CD8-positive, alpha-beta memory T cell (primary cell): ENCODE results near the gene RGS16. TPM values are rescaled to one million over a fixed set of nuclear protein-coding genes. Genes with fewer than 3 reads are reported as not detected.

Experiments
- CTCF ChIA-PET: fragments of 350-600 bp; sonication (Branson Sonifier 250); formaldehyde crosslinking; loops from one replicate; lab custom pipeline; 2021; ENCODE audit warnings: antibody characterized with exemption; lab: Charles Lee
- POLR2A ChIA-PET: fragments of 350-600 bp; sonication (Branson Sonifier 250); formaldehyde crosslinking; loops from one replicate; lab custom pipeline; 2021; ENCODE audit warnings: antibody characterized with exemption; lab: Charles Lee
- DNase-seq, 5 donors: peaks; one replicate each; pipeline versions ENCODE4 v3.0.0 to v3.0.0-alpha.2; 2020 to 2022; ENCODE audit warnings: mixed read lengths in 1 of 5
- H3K27ac ChIP-seq: one replicate; pipeline ENCODE4 v1.7.0; 2013; ENCODE audit warnings: low read depth, mild to moderate bottlenecking, low read length, moderate library complexity
- H3K27me3 ChIP-seq: 2 replicates; pipeline ENCODE4 v1.7.0; 2013; ENCODE audit warnings: low read length, mild to moderate bottlenecking; ENCODE audit not compliant: insufficient read depth, poor library complexity, severe bottlenecking
- H3K36me3 ChIP-seq: 2 replicates; pipeline ENCODE4 v1.7.0; 2013; ENCODE audit warnings: mild to moderate bottlenecking, low read length, moderate library complexity; ENCODE audit not compliant: insufficient read depth
- H3K4me1 ChIP-seq: 2 replicates; pipeline ENCODE4 v1.7.0; 2013; ENCODE audit warnings: mild to moderate bottlenecking, low read length, moderate library complexity; ENCODE audit not compliant: insufficient read depth
- H3K4me3 ChIP-seq: 2 replicates; pipeline ENCODE4 v1.7.0; 2013; ENCODE audit warnings: mild to moderate bottlenecking, low read length
- H3K9me3 ChIP-seq: 2 replicates; pipeline ENCODE4 v1.7.0; 2013; ENCODE audit warnings: mild to moderate bottlenecking, low read length
- H3K27ac Mint-ChIP-seq, 8 donors: one replicate each; pipeline ENCODE4 v1.8.0; 2020 to 2021; ENCODE audit warnings: mixed read lengths in 8 of 8, mild to moderate bottlenecking in 6 of 8, inconsistent platforms in 3 of 8, moderate library complexity in 3 of 8
- H3K27me3 Mint-ChIP-seq, 2 donors: one replicate each; pipeline ENCODE4 v1.8.0; 2020 to 2021; ENCODE audit warnings: mixed read lengths in 2 of 2, mild to moderate bottlenecking in 1 of 2, moderate library complexity in 1 of 2
- H3K36me3 Mint-ChIP-seq, 3 donors: one replicate each; pipeline ENCODE4 v1.8.0; 2020 to 2021; ENCODE audit warnings: mixed read lengths in 3 of 3, inconsistent platforms in 1 of 3, mild to moderate bottlenecking in 1 of 3
- H3K4me1 Mint-ChIP-seq, 3 donors: one replicate each; pipeline ENCODE4 v1.8.0; 2020 to 2021; ENCODE audit warnings: mixed read lengths in 3 of 3, inconsistent platforms in 1 of 3, mild to moderate bottlenecking in 1 of 3
- H3K4me3 Mint-ChIP-seq, 7 donors: one replicate each; pipeline ENCODE4 v1.8.0; 2020 to 2021; ENCODE audit warnings: mixed read lengths in 7 of 7, mild to moderate bottlenecking in 6 of 7, moderate library complexity in 4 of 7, inconsistent platforms in 2 of 7
- H3K9me3 Mint-ChIP-seq, 5 donors: one replicate each; pipeline ENCODE4 v1.8.0; 2020 to 2022; ENCODE audit warnings: mixed read lengths in 5 of 5, mild to moderate bottlenecking in 3 of 5, moderate library complexity in 2 of 5, inconsistent platforms in 1 of 5
- polyA plus RNA-seq: library from polyadenylated mRNA; unstranded; fragments of 300-500 nt; fragmentation: Illumina TruSeq; gene quantifications from one replicate; pipeline ENCODE4 v1.2.3, GENCODE V29; 2021
- total RNA-seq, 2 experiments: library from RNA; stranded (reverse); gene quantifications; one replicate each; pipeline ENCODE4 v1.2.3, GENCODE V29; 2021

Gene RGS16
- total and polyA plus RNA-seq, 3 experiments from 2014 or later, result 0.21 to 59.9 (median 58.9) TPM

DNA sequence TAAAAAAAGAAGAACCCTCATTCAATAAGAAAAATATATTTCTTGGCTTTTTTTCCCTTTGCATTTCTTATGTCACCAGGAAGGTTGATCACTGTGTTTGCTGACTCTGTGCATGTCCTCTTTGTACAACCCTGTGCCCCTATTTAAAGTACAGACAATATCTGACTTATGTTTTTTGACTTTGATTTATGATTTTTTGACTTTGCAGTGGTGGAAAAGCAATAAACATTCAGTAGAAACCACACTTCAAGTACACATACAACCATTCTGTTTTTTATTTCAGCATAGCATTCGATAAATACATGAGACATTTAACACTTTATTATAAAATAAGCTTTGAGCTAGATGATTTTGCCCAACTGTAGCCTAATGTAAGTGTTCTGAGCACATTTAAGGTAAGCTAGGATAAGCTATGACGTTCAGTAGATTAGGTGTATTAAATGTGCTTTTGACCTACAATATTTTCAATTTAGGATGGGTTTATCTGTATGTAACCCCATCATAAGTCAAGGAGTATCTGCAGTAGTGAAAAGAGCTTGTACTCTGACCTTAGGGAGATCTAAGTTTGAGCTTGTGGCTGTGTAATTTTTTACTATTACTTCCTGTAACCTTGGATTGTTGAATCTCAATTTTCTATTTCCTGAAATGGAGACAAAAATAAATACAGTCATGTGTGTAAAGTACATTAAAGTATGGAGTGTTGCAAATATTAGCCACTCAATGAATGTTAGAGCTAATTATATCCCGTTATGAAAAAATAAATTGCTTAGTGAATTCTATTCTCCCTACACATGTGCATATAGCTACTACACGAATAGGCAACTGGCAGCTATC is 16.3 kb downstream of the RGS16 start:
- H3K4me1 Mint-ChIP-seq, result peaks cover 54 to 68% (median 64%) of the 10 kb centered on the region in 3 donors
- H3K27me3 ChIP-seq, result no peaks in the 10 kb centered on the region
- peak overlapping the region; percentile 92 to 99 (median 97) for H3K4me3 Mint-ChIP-seq
- peaks cover 47% of the 10 kb centered on the region for H3K4me1 ChIP-seq
- peaks cover 4% of the 10 kb centered on the region for H3K36me3 ChIP-seq
- peaks cover 11 to 51% (median 19%) of the 10 kb centered on the region in 3 donors for H3K36me3 Mint-ChIP-seq
- peak overlapping the region; percentile 90 for H3K4me3 ChIP-seq
- no peak for DNase-seq
- no peaks in the 10 kb centered on the region for H3K9me3 Mint-ChIP-seq
- H3K9me3 ChIP-seq, result no peaks in the 10 kb centered on the region
- peak overlapping the region; percentile 98 to 100 (median 100) for H3K27ac Mint-ChIP-seq
- ChIA-PET CTCF (interaction anchor here (1.8 to 4.5 kb wide), 3 partner anchors 12 to 200 kb away, joined by 7 to 44 read pairs (median 9); no protein-coding TSS in a partner anchor), POLR2A (interaction anchor here (0.8 to 1.9 kb wide), 4 partner anchors 13 to 252 kb away, joined by 3 to 7 read pairs (median 6); partner anchors contain the start of gene NPL)
- peak overlapping the region; percentile 99 for H3K27ac ChIP-seq
- H3K27me3 Mint-ChIP-seq, result peaks cover 0 to 3% of the 10 kb centered on the region in 2 donors

GRCh38 chr1:182587093-182587492 is 17.1 kb downstream of the RGS16 start:
- H3K27me3 ChIP-seq, result no peaks in the 10 kb centered on the region
- Mint-ChIP-seq H3K4me1 (peaks cover 61 to 76% (median 72%) of the 10 kb centered on the region in 3 donors), H3K9me3 (no peaks in the 10 kb centered on the region), H3K4me3 (peak overlapping the region in 1 of 7 donors; percentile 97), H3K27me3 (peaks cover 0 to 3% of the 10 kb centered on the region in 2 donors), H3K27ac (peak overlapping the region in 1 of 8 donors; percentile 100), H3K36me3 (peaks cover 11 to 59% (median 25%) of the 10 kb centered on the region in 3 donors)
- no peak overlapping the region for H3K4me3 ChIP-seq
- H3K9me3 ChIP-seq, result no peaks in the 10 kb centered on the region
- ChIA-PET POLR2A (no interaction called here), CTCF (interaction anchor here (1.4 to 4.5 kb wide), 2 partner anchors 9 to 13 kb away, joined by 3 to 44 read pairs; no protein-coding TSS in a partner anchor)
- peaks cover 12% of the 10 kb centered on the region for H3K36me3 ChIP-seq
- peaks cover 54% of the 10 kb centered on the region for H3K4me1 ChIP-seq
- no peak overlapping the region for H3K27ac ChIP-seq
- no peak for DNase-seq

DNA sequence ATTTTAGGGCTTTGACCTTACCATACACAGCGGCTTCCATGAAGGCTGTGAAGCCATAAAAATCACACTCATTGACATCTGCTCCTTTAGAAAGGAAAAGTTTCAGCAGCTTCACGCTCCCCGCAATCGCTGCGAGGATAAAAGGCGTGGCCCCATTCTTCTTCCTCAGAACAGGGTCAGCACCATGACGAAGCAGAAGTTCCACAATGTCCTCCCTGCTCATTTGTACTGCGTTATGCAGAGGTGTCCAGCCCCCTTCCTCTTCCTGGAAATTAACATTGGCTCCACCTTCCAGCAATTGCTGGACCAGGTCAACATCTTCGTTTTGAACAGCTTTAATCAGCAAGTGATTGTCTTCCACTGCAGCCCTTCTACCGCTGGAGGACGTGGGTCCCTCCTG is 17.8 kb downstream of the RGS16 start:
- no peaks in the 10 kb centered on the region for H3K9me3 ChIP-seq
- Mint-ChIP-seq H3K36me3 (peaks cover 11 to 64% (median 29%) of the 10 kb centered on the region in 3 donors), H3K27me3 (no peaks in the 10 kb centered on the region), H3K27ac (no peak overlapping the region), H3K4me1 (peaks cover 62 to 79% (median 76%) of the 10 kb centered on the region in 3 donors), H3K9me3 (no peaks in the 10 kb centered on the region), H3K4me3 (peak overlapping the region; percentile 23 to 67 (median 57))
- no peak for DNase-seq
- H3K27me3 ChIP-seq, result no peaks in the 10 kb centered on the region
- H3K27ac ChIP-seq, result no peak overlapping the region
- POLR2A ChIA-PET, result no interaction called here
- CTCF ChIA-PET, result interaction anchor here (0.6 to 1.4 kb wide), 3 partner anchors 9 to 195 kb away, joined by 3 to 4 read pairs (median 3); no protein-coding TSS in a partner anchor
- no peak overlapping the region for H3K4me3 ChIP-seq
- H3K36me3 ChIP-seq, result peaks cover 17% of the 10 kb centered on the region
- peaks cover 54% of the 10 kb centered on the region for H3K4me1 ChIP-seq

GRCh38 chr1:182584746-182585145 is 19.4 kb downstream of the RGS16 start:
- H3K4me3 Mint-ChIP-seq, result peak overlapping the region; percentile 51 to 79 (median 60)
- peaks cover 54% of the 10 kb centered on the region for H3K4me1 ChIP-seq
- no peaks in the 10 kb centered on the region for H3K9me3 ChIP-seq
- H3K36me3 Mint-ChIP-seq, result peaks cover 18 to 79% (median 38%) of the 10 kb centered on the region in 3 donors
- DNase-seq, result no peak
- no peaks in the 10 kb centered on the region for H3K9me3 Mint-ChIP-seq
- H3K4me1 Mint-ChIP-seq, result peaks cover 68 to 85% (median 77%) of the 10 kb centered on the region in 3 donors
- no peak overlapping the region for H3K27ac ChIP-seq
- CTCF ChIA-PET, result no interaction called here
- H3K36me3 ChIP-seq, result peaks cover 28% of the 10 kb centered on the region
- H3K4me3 ChIP-seq, result peak overlapping the region; percentile 26
- POLR2A ChIA-PET, result interaction anchor here (0.6 kb wide), 1 partner anchor 255 kb away, joined by 10 read pairs; no protein-coding TSS in a partner anchor
- no peaks in the 10 kb centered on the region for H3K27me3 ChIP-seq
- H3K27me3 Mint-ChIP-seq, result no peaks in the 10 kb centered on the region
- H3K27ac Mint-ChIP-seq, result peak overlapping the region in 4 of 8 donors; percentile 12 to 85 (median 44)

DNA sequence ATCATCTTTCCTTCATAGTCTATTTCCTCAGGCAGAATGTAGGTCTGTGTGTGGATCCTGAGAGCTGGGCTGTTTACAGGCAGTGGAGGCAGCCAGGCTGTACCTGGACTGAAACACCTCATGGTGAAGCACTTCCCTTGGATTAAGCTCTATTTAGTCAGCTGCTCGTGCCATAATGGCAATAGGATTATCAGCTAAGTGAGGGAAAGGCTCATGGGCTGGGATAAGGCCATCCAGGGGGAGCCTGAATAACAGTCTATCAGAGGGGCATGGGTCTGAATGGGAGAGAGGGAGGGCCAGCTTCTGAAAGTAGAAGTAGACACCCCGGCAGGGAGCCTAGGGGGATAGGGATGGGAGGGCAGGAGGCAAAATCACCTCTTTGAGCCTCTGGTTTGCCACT is 23.5 kb downstream of the RGS16 start:
- Mint-ChIP-seq H3K27me3 (no peaks in the 10 kb centered on the region), H3K4me1 (peaks cover 61 to 76% (median 63%) of the 10 kb centered on the region in 3 donors), H3K4me3 (peak overlapping the region in 1 of 7 donors; percentile 27), H3K9me3 (no peaks in the 10 kb centered on the region), H3K27ac (peak overlapping the region in 4 of 8 donors; percentile 15 to 92 (median 43)), H3K36me3 (peaks cover 18 to 89% (median 49%) of the 10 kb centered on the region in 3 donors)
- no peaks in the 10 kb centered on the region for H3K27me3 ChIP-seq
- no peak overlapping the region for H3K4me3 ChIP-seq
- no peaks in the 10 kb centered on the region for H3K9me3 ChIP-seq
- H3K36me3 ChIP-seq, result peaks cover 31% of the 10 kb centered on the region
- ChIA-PET POLR2A (no interaction called here), CTCF (interaction anchor here (1.2 to 1.3 kb wide), 2 partner anchors 14 to 202 kb away, joined by 3 to 5 read pairs; no protein-coding TSS in a partner anchor)
- peaks cover 35% of the 10 kb centered on the region for H3K4me1 ChIP-seq
- H3K27ac ChIP-seq, result no peak overlapping the region
- no peak for DNase-seq

DNA sequence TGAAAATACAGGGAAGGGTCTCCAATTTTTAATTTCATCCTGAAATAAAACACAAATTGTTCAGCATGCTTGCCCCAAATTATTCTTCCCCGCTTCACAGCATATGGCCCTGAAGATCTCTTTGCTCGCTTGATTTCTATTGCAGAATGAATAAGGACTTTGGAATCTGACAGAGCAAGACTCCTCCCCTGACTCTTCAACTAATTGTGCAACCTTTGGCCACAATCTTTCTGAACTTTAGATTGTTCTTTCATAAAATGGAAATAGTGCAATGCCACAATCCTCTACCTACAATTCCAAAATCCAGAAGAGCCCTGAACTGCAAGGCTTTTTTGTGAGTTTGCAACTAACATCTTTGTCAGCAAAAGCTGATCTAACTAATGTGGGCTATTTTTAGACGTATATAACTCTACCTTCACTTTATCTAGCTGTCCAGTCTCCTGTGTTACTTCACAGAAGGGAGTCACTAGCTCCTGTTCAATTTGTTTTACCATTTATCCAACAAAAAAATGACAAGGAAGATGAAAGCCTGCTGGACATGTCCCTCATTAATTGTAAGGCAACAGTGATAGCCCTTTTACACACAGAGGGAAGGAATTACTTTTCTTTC is 28.5 kb downstream of the RGS16 start:
- ChIA-PET CTCF (no interaction called here), POLR2A (no interaction called here)
- Mint-ChIP-seq H3K36me3 (peaks cover 21 to 75% (median 43%) of the 10 kb centered on the region in 3 donors), H3K27ac (no peak overlapping the region), H3K27me3 (no peaks in the 10 kb centered on the region), H3K4me1 (peaks cover 24 to 30% (median 25%) of the 10 kb centered on the region in 3 donors), H3K4me3 (no peak overlapping the region), H3K9me3 (no peaks in the 10 kb centered on the region)
- DNase-seq, result no peak
- H3K36me3 ChIP-seq, result peaks cover 18% of the 10 kb centered on the region
- no peaks in the 10 kb centered on the region for H3K4me1 ChIP-seq
- H3K27ac ChIP-seq, result no peak overlapping the region
- H3K4me3 ChIP-seq, result no peak overlapping the region
- no peaks in the 10 kb centered on the region for H3K27me3 ChIP-seq
- no peaks in the 10 kb centered on the region for H3K9me3 ChIP-seq

- peaks cover 7% of the 10 kb centered on the region for H3K36me3 ChIP-seq
- H3K4me1 ChIP-seq, result no peaks in the 10 kb centered on the region
- DNase-seq, result no peak
- ChIA-PET CTCF (no interaction called here), POLR2A (no interaction called here)
- no peak overlapping the region for H3K27ac Mint-ChIP-seq
- no peaks in the 10 kb centered on the region for H3K27me3 Mint-ChIP-seq
- H3K9me3 Mint-ChIP-seq, result no peaks in the 10 kb centered on the region
- H3K27ac ChIP-seq, result no peak overlapping the region
- no peaks in the 10 kb centered on the region for H3K9me3 ChIP-seq
- H3K36me3 Mint-ChIP-seq, result peaks cover 18 to 60% (median 35%) of the 10 kb centered on the region in 3 donors
- H3K27me3 ChIP-seq, result no peaks in the 10 kb centered on the region
- H3K4me3 ChIP-seq, result no peak overlapping the region
- peaks cover 14 to 18% (median 17%) of the 10 kb centered on the region in 3 donors for H3K4me1 Mint-ChIP-seq
- H3K4me3 Mint-ChIP-seq, result no peak overlapping the region
Observed at GRCh38 chr1:182574156-182574555, 30.0 kb downstream of the RGS16 start.
